ENCODE results near the gene TNFRSF13B.

- TF ChIP-seq POLR2A (IDR thresholded peaks at IDR 0.05; ENCODE audit: low read depth) (no peak), CTCF (IDR thresholded peaks at IDR 0.05) (no peak), POLR2AphosphoS5 (IDR thresholded peaks at IDR 0.05) (no peak), EP300 (IDR thresholded peaks at IDR 0.05) (no peak)
These were observed 47.8 kb downstream of the TNFRSF13B start for GRCh38 chr17:16923904-16924695.

Data from esophagus muscularis mucosa (tissue), 4 donors.